ENCODE data around the gene FBXW9. TPM values are rescaled to one million over a fixed set of nuclear protein-coding genes. Genes with fewer than 3 reads are reported as not detected.
"Not testable (repeated sequence)": the region's sequence is repeated elsewhere in the genome, so short reads cannot be mapped to it uniquely, and the experiment has no call there.

Gene FBXW9
- total RNA-seq, 1 experiment from 2014 or later, result 6.1 TPM

- in situ Hi-C loops (cut with HindIII; ENCODE audit: low pct_unique_long_range_greater_than_20kb, low sequenced_read_pairs), result no loop called here
- no peak for DNase-seq (ENCODE audit: low read depth, low spot score)
Measured at GRCh38 chr19:12720851-12721655, 24.6 kb upstream of the FBXW9 start.

GRCh38 chr19:12720296-12720695 lies 23.9 kb upstream of the FBXW9 start:
- no peak for DNase-seq (ENCODE audit: low read depth, low spot score)
- in situ Hi-C loops (cut with HindIII; ENCODE audit: low pct_unique_long_range_greater_than_20kb, low sequenced_read_pairs), result no loop called here

DNA sequence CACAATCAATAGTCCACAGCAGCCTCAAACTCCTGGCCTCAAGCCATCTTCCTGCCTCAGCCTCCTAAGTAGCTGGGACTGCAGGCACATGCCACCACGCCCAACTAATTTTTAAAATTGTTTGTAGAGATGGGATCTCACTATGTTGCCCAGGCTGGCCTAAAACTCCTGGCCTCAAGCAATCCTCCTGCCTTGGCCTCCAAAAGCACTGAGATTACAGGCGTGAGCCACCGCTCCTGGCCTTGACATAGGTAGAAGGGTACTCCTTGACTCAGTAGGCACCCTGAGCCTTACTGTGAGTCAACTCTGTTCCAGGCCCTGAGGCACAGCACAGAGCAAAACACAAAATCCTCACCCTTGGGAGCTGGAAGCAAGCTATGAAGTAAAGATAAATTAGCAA lies 19.5 kb upstream of the FBXW9 start:
- in situ Hi-C loops (cut with HindIII; ENCODE audit: low pct_unique_long_range_greater_than_20kb, low sequenced_read_pairs), result no loop called here
- DNase-seq (ENCODE audit: low read depth, low spot score), result no peak

- no peak for DNase-seq (ENCODE audit: low read depth, low spot score)
- in situ Hi-C loops (cut with HindIII; ENCODE audit: low pct_unique_long_range_greater_than_20kb, low sequenced_read_pairs), result no loop called here
Measured at GRCh38 chr19:12715102-12715501, 18.7 kb upstream of the FBXW9 start.

DNA sequence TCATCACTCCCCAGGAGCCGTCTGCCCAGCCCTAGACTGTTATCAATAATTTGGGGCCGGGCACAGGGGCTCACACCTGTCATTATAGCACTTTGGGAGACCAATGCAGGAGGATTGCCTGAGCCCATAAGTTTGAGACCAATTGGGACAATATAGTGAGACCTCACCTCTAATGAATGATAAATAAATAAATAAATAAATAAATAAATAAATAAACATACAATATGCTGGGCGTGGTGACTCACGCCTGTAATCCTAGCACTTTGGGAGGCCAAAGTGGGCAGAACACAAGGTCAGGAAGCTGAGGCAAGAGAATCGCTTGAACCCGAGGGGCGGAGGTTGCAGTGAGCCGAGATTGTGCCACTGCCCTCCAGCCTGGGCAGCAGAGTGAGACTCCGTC lies 16.9 kb upstream of the FBXW9 start:
- DNase-seq (ENCODE audit: low read depth, low spot score); in situ Hi-C loops (cut with HindIII; ENCODE audit: low pct_unique_long_range_greater_than_20kb, low sequenced_read_pairs): not testable (repeated sequence)

DNA sequence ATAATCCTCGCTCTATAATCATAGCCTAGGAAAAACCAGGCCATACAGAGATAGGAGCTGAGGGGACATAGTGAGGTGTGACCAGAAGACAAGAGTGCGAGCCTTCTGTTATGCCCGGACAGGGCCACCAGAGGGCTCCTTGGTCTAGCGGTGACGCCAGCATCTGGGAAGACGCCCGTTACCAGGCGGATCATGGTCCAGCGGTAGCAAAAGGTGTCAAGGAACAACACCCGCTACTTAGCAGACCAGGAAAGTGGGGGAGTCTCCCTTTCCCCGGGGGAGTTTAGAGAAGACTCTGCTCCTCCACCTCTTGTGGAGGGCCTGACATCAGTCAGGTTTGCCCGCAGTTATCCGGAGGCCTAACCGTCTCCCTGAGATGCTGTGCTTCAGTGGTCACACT lies 15.6 kb upstream of the FBXW9 start:
- in situ Hi-C loops (cut with HindIII; ENCODE audit: low pct_unique_long_range_greater_than_20kb, low sequenced_read_pairs), result not testable (repeated sequence)

GRCh38 chr19:12711187-12711586 lies 14.8 kb upstream of the FBXW9 start:
- in situ Hi-C loops (cut with HindIII; ENCODE audit: low pct_unique_long_range_greater_than_20kb, low sequenced_read_pairs), result no loop called here
- no peak for DNase-seq (ENCODE audit: low read depth, low spot score)

More for the DNA sequence above, 15.6 kb upstream of the FBXW9 start:
- not testable (repeated sequence) for DNase-seq (ENCODE audit: low read depth, low spot score)

DNA sequence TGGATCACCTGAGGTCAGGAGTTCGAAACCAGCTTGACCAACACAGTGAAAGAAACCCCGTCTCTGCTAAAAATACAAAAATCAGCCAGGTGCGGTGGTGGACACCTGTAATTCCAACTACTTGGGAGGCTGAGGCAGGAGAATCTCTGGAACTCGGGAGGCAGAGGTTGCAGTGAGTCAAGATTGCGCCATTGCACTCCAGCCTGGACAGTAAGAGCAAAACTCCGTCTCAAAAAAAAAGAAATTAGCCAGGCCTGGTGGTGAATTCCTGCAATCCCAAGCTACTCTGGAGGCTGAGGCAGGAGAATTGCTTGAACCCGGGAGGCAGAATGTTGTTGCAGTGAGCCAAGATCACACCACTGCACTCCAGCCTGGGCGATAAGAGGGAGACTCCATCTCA lies 12.2 kb upstream of the FBXW9 start:
- in situ Hi-C loops (cut with HindIII; ENCODE audit: low pct_unique_long_range_greater_than_20kb, low sequenced_read_pairs), result no loop called here
- no peak for DNase-seq (ENCODE audit: low read depth, low spot score)

GRCh38 chr19:12706332-12706718 lies 9.9 kb upstream of the FBXW9 start:
- in situ Hi-C loops (cut with HindIII; ENCODE audit: low pct_unique_long_range_greater_than_20kb, low sequenced_read_pairs), result no loop called here
- DNase-seq (ENCODE audit: low read depth, low spot score), result no peak

DNA sequence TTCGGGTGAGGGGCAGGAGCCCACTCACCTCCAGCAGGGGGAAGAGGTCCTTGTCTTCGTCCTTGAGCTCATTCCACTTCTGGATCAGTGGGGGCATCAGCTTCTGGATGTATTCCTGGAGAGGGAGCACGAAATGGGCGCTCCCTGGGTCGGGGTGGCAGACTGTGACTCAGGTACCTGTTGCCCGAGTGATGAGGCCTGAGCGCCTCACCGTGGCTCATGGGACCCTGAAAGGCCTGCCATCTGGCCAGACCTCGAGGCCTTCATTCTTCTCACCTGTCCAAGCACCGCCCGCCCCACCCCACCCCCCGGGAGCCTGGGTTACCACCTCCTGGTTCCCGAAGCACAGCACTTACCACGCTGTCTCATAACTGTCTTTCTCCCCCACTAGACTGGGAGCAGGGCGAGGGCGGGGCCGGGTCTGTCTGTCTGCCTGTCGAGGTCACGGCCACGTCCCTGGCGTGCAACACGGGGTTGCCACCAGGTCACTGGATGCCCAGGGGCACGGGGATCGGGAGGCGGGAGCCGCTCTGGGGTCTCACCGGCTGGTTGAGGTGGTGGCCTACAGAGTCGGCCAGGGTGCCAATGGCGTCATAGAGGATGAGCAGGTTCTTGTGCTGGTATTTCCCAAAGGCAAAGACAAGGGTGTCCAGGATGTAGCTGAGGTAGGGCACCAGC lies 9.4 kb upstream of the FBXW9 start:
- in situ Hi-C loops (cut with HindIII; ENCODE audit: low pct_unique_long_range_greater_than_20kb, low sequenced_read_pairs), result no loop called here
- DNase-seq (ENCODE audit: low read depth, low spot score), result no peak

- DNase-seq (ENCODE audit: low read depth, low spot score), result no peak
- in situ Hi-C loops (cut with HindIII; ENCODE audit: low pct_unique_long_range_greater_than_20kb, low sequenced_read_pairs), result no loop called here
Measured at GRCh38 chr19:12705169-12705568, 8.7 kb upstream of the FBXW9 start.

DNA sequence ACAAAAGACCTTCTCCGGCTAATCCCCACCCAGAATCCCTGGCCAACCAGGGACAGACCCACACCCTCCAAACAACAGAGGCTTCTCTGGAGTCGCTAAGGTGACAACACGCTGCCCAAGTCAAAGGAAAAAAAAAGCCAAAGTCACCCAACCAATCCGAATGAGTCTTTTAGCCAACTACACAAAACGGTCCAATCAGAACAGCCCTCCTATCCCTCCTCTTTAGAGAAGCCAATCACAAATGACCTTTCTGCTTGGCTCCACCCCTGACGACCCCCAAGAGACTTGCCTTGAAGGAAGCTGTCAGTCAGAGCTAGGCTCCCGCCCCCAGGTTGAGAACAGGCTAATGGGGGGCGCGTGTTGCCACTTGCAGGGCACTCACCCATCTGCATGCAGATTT lies 6.6 kb upstream of the FBXW9 start:
- in situ Hi-C loops (cut with HindIII; ENCODE audit: low pct_unique_long_range_greater_than_20kb, low sequenced_read_pairs), result no loop called here
- peak; percentile 78 for DNase-seq (ENCODE audit: low read depth, low spot score)

DNA sequence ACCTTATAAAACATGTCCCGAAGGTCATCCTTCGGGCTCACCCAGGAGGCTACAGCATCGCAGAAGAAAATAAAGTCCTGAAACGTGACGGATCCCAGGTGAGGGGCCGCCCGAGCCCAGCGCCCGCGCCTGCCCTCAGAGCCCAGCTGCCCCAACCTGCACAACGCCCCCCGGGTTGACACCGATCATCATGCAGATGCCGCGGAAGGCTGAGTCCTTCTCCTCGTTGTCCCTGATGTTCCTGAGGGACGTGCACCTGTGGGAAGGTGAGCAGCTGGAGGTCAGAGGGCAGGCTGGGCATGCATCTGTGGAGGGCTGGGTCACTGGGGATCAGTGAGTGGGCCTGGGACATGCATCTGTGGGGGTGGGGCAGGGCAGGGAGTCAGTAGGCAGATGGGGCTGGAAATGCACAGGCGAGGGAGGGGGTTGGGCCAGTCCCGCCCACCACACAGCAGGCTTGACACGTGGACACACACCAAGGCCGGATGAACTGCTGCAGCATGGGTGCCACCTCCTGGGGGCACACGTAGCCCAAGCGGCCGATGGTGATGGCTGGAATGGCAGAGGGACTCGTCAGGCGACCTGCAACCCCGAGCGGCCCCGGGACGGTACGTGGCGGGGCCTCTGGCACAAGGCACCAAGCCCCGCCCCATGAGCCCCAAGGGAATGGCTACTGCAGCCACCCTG lies 5.3 kb upstream of the FBXW9 start:
- DNase-seq (ENCODE audit: low read depth, low spot score), result no peak
- in situ Hi-C loops (cut with HindIII; ENCODE audit: low pct_unique_long_range_greater_than_20kb, low sequenced_read_pairs), result no loop called here

DNA sequence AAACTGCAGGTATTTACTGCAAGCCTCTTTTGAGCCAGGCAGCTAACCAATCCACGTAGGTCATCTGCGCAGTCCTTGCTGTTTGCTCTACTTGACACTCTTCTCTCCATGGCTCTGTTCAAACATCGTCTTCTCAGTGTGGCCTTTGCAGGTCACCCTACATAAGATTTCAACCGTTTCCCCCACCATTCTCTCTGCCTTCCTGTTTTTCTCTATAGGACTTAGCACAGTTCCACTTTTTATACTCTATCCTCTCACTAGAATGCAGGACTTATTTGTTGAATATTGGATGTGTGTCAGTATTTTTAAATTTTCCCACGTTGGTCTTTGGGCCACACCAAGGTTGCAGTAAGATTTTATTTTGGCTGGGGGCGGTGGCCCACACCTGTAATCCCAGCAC lies 1.7 kb upstream of the FBXW9 start:
- no peak for DNase-seq (ENCODE audit: low read depth, low spot score)
- in situ Hi-C loops (cut with HindIII; ENCODE audit: low pct_unique_long_range_greater_than_20kb, low sequenced_read_pairs), result no loop called here

DNA sequence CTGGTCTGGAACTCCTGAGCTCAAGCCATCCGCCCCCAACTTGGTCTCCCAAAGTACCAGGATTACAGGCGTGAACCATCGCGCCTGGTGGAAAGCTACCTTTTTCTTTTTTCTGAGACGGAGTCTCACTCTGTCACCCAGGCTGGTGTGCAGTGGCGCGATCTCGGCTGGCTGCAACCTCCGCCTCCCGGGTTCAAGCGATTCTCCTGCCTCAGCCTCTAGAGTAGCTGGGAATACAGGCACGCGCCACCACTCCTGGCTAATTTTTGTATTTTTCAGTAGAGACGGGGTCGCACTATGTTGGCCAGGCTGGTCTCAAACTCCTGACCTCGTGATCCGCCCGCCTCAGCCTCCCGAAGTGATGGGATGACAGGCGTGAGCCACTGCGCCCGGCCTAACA lies 994 bp upstream of the FBXW9 start:
- DNase-seq (ENCODE audit: low read depth, low spot score); in situ Hi-C loops (cut with HindIII; ENCODE audit: low pct_unique_long_range_greater_than_20kb, low sequenced_read_pairs): not testable (repeated sequence)

GRCh38 chr19:12695997-12696365 lies 450 bp downstream of the FBXW9 start:
- DNase-seq (ENCODE audit: low read depth, low spot score), result no peak
- in situ Hi-C loops (cut with HindIII; ENCODE audit: low pct_unique_long_range_greater_than_20kb, low sequenced_read_pairs), result no loop called here

- in situ Hi-C loops (cut with HindIII; ENCODE audit: low pct_unique_long_range_greater_than_20kb, low sequenced_read_pairs), result no loop called here
- no peak for DNase-seq (ENCODE audit: low read depth, low spot score)
Measured at GRCh38 chr19:12695514-12695913, 917 bp downstream of the FBXW9 start.

DNA sequence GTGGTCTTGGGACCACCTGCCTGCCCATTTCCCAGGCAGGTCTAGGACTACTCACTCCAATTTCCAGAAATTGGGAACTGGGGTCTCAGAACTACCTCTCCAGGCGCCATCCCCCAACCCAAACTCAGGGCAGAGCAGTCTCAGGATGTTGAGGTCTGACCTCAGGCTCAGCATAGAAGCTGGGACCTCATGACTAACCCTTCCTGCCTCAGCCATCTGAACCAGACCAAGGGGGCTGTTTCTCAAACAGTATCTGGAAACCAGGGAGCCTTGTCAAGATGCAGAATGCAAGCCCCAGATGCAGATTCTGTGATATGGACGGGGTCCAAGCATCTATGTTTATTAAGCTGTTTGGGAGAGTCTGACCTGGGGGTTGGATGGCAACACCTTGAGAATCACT lies 1.3 kb downstream of the FBXW9 start:
- no peak for DNase-seq (ENCODE audit: low read depth, low spot score)
- in situ Hi-C loops (cut with HindIII; ENCODE audit: low pct_unique_long_range_greater_than_20kb, low sequenced_read_pairs), result no loop called here

DNA sequence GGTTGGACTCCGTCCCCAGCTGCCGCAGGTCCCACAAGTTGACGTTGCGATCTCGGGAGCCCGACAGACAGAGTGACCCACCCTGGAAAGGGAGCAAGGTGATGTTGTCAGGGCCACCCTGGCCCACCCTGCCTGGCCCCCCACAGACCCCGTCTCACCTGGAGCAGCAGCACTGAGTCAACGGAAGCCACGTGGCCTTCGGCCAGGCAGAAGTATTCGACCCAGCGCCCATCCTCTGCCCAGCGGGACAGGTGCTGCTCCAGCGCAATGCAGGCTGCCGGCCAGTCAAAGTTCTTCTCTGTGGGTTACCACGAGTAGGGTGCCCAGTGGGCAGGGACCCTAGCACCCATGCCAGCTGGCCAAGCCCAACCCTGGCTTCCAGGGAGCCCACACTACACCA lies 1.8 kb downstream of the FBXW9 start:
- no peak for DNase-seq (ENCODE audit: low read depth, low spot score)
- in situ Hi-C loops (cut with HindIII; ENCODE audit: low pct_unique_long_range_greater_than_20kb, low sequenced_read_pairs), result no loop called here
